22Rv1 (cell line): ENCODE data around the gene PLAU.

Experiments
- ZFX ChIP-seq: fragments of 450-650 bp; IDR thresholded peaks from 2 replicates; pipeline ENCODE4 v1.6.1; 2017; ENCODE audit warnings: antibody characterized with exemption, borderline replicate concordance
- TF ChIP-seq, protein P1 (sequence below): fragments of 450-650 bp; IDR thresholded peaks from 2 replicates; pipeline ENCODE4 v1.5.1; 2017; ENCODE audit warnings: mild to moderate bottlenecking

DNA sequence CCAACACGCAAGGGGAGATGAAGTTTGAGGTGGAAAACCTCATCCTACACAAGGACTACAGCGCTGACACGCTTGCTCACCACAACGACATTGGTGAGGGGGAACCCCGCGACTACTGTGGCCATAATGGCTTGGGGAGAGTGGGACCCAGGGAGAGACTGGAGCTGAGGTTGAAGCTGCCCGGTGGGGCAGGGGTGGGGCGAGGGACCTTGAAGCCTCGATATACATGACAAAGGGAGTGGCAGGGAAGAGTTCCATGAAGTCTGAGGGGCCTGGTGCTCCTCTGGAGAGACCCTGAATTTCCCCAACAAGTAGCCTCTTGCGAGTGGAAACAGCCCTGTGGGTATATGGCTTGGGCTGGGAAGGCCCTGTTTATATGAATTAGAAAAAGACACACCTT is 3.1 kb downstream of the PLAU start:
- TF ChIP-seq, protein P1, sequence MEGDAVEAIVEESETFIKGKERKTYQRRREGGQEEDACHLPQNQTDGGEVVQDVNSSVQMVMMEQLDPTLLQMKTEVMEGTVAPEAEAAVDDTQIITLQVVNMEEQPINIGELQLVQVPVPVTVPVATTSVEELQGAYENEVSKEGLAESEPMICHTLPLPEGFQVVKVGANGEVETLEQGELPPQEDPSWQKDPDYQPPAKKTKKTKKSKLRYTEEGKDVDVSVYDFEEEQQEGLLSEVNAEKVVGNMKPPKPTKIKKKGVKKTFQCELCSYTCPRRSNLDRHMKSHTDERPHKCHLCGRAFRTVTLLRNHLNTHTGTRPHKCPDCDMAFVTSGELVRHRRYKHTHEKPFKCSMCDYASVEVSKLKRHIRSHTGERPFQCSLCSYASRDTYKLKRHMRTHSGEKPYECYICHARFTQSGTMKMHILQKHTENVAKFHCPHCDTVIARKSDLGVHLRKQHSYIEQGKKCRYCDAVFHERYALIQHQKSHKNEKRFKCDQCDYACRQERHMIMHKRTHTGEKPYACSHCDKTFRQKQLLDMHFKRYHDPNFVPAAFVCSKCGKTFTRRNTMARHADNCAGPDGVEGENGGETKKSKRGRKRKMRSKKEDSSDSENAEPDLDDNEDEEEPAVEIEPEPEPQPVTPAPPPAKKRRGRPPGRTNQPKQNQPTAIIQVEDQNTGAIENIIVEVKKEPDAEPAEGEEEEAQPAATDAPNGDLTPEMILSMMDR = no peak
- TF ChIP-seq ZFX = no peak
